Loucy (cell line): Measurements from ENCODE around the gene YAP1.

ENCODE experiments used
- H2AFZ ChIP-seq: fragments of 200-600 bp; sonication (generic); 2 replicates; pipeline ENCODE4 v1.6.0; 2016; ENCODE audit warnings: antibody characterized with exemption, mild to moderate bottlenecking, low read length, moderate library complexity
- H3F3A ChIP-seq: fragments of 200-600 bp; 2 replicates; pipeline ENCODE4 v1.6.0; 2016; ENCODE audit warnings: antibody characterized with exemption, low read depth, mild to moderate bottlenecking
- H3K27me3 ChIP-seq: fragments of 200-600 bp; sonication (generic); 2 replicates; pipeline ENCODE4 v1.6.1; 2014; ENCODE audit warnings: low read length, mild to moderate bottlenecking; ENCODE audit not compliant: insufficient read depth, poor library complexity, severe bottlenecking
- H3K36me3 ChIP-seq: fragments of 200-600 bp; sonication (generic); 2 replicates; pipeline ENCODE4 v1.6.1; 2016; ENCODE audit warnings: low read length; ENCODE audit not compliant: insufficient read depth
- H3K4me1 ChIP-seq: fragments of 200-600 bp; sonication (generic); 2 replicates; pipeline ENCODE4 v1.5.1; 2014; ENCODE audit warnings: low read length, mild to moderate bottlenecking; ENCODE audit not compliant: insufficient read depth, poor library complexity, severe bottlenecking
- H3K4me2 ChIP-seq: fragments of 200-600 bp; sonication (generic); 2 replicates; pipeline ENCODE4 v1.6.0; 2014; ENCODE audit warnings: antibody characterized with exemption, low read length, low read depth, mild to moderate bottlenecking; ENCODE audit not compliant: poor library complexity, severe bottlenecking
- H3K4me3 ChIP-seq: fragments of 200-600 bp; sonication (generic); 2 replicates; pipeline ENCODE4 v1.5.1; 2014; ENCODE audit warnings: low read length, mild to moderate bottlenecking, mixed read lengths; ENCODE audit not compliant: poor library complexity, severe bottlenecking
- H3K79me2 ChIP-seq: fragments of 200-600 bp; sonication (generic); 2 replicates; pipeline ENCODE4 v1.6.1; 2014; ENCODE audit warnings: low read length; ENCODE audit not compliant: insufficient read depth
- H3K9ac ChIP-seq: fragments of 200-600 bp; sonication (generic); 2 replicates; pipeline ENCODE4 v1.6.0; 2014; ENCODE audit warnings: mild to moderate bottlenecking, low read depth, low read length, moderate library complexity; ENCODE audit not compliant: poor library complexity, severe bottlenecking
- H3K9me2 ChIP-seq: fragments of 200-600 bp; sonication (generic); replicated peaks from 2 replicates; pipeline ENCODE4 v1.6.1; 2016; ENCODE audit warnings: low read depth, low read length, mixed read lengths
- H3K9me3 ChIP-seq: fragments of 200-600 bp; sonication (generic); 2 replicates; pipeline ENCODE4 v1.6.1; 2014; ENCODE audit warnings: mild to moderate bottlenecking, antibody characterized with exemption, low read length, low read depth; ENCODE audit not compliant: insufficient read depth
- H4K20me1 ChIP-seq: fragments of 200-600 bp; sonication (generic); 2 replicates; pipeline ENCODE4 v1.6.0; 2014; ENCODE audit warnings: antibody characterized with exemption, low read length, mild to moderate bottlenecking; ENCODE audit not compliant: insufficient read depth, poor library complexity, severe bottlenecking
- CTCF ChIP-seq: fragments of 200-600 bp; sonication (generic); conservative IDR thresholded peaks from 2 replicates; pipeline ENCODE4 v1.5.1; 2014; ENCODE audit warnings: mild to moderate bottlenecking, antibody characterized with exemption, low read length
- EZH2phosphoT487 ChIP-seq: fragments of 200-600 bp; IDR thresholded peaks from 2 replicates; pipeline ENCODE4 v1.6.1; 2018; ENCODE audit warnings: antibody characterized with exemption, mild to moderate bottlenecking, moderate library complexity, borderline replicate concordance

Gene YAP1

GRCh38 chr11:102064316-102064715, 45.9 kb upstream of the YAP1 start:
- H4K20me1 ChIP-seq, result no peaks in the 10 kb centered on the region
- H3F3A ChIP-seq, result no peaks in the 10 kb centered on the region
- no peak for TF ChIP-seq EZH2phosphoT487
- no peak for TF ChIP-seq CTCF
- no peaks in the 10 kb centered on the region for H3K4me1 ChIP-seq
- H2AFZ ChIP-seq, result no peak overlapping the region
- no peaks in the 10 kb centered on the region for H3K27me3 ChIP-seq
- no peak overlapping the region for H3K9ac ChIP-seq
- no peaks in the 10 kb centered on the region for H3K36me3 ChIP-seq
- H3K4me2 ChIP-seq, result no peak overlapping the region
- no peaks in the 10 kb centered on the region for H3K9me3 ChIP-seq
- H3K4me3 ChIP-seq, result no peak overlapping the region
- no peaks in the 10 kb centered on the region for H3K9me2 ChIP-seq
- no peaks in the 10 kb centered on the region for H3K79me2 ChIP-seq

- H3F3A ChIP-seq, result no peaks in the 10 kb centered on the region
- H4K20me1 ChIP-seq, result no peaks in the 10 kb centered on the region
- no peaks in the 10 kb centered on the region for H3K36me3 ChIP-seq
- H3K4me3 ChIP-seq, result no peak overlapping the region
- TF ChIP-seq CTCF, result no peak
- TF ChIP-seq EZH2phosphoT487, result no peak
- no peaks in the 10 kb centered on the region for H3K9me2 ChIP-seq
- no peak overlapping the region for H3K4me2 ChIP-seq
- H3K27me3 ChIP-seq, result no peaks in the 10 kb centered on the region
- no peaks in the 10 kb centered on the region for H3K4me1 ChIP-seq
- no peak overlapping the region for H3K9ac ChIP-seq
- H3K9me3 ChIP-seq, result peaks cover 5% of the 10 kb centered on the region; the same call in 1 of the 2 replicates
- no peak overlapping the region for H2AFZ ChIP-seq
- no peaks in the 10 kb centered on the region for H3K79me2 ChIP-seq
Observed at GRCh38 chr11:102070766-102071165, 39.5 kb upstream of the YAP1 start.

- Histone ChIP-seq H2AFZ (no peak overlapping the region), H3K9me2 (no peaks in the 10 kb centered on the region), H3K4me1 (no peaks in the 10 kb centered on the region), H3K4me3 (no peak overlapping the region), H4K20me1 (no peaks in the 10 kb centered on the region), H3K36me3 (no peaks in the 10 kb centered on the region), H3K9me3 (peaks cover 5% of the 10 kb centered on the region; the same call in 1 of the 2 replicates), H3K79me2 (no peaks in the 10 kb centered on the region), H3K9ac (no peak overlapping the region), H3F3A (no peaks in the 10 kb centered on the region), H3K4me2 (no peak overlapping the region), H3K27me3 (no peaks in the 10 kb centered on the region)
- no peak for TF ChIP-seq EZH2phosphoT487
- TF ChIP-seq CTCF, result no peak
Observed at GRCh38 chr11:102071497-102072472, 38.5 kb upstream of the YAP1 start.
